Stimulated activated CD4-positive, alpha-beta T cell treated with anti-CD3 and anti-CD28 coated beads, Interleukin-15, amount 100 ng/mL, for 24 hours (primary cell): ENCODE measurements around the gene PIP5KL1.

ENCODE experiments used
- DNase-seq: peaks from one replicate; pipeline ENCODE4 v3.0.0-alpha.2; 2020

Gene PIP5KL1

GRCh38 chr9:127931092-127931881, 710 bp upstream of the PIP5KL1 start:
- peak; percentile 51 for DNase-seq

- no peak for DNase-seq
These were observed 975 bp downstream of the PIP5KL1 start for GRCh38 chr9:127929625-127929979.

GRCh38 chr9:127928676-127929624, 1.6 kb downstream of the PIP5KL1 start:
- DNase-seq: no peak

- no peak for DNase-seq
These were observed 2.4 kb downstream of the PIP5KL1 start for GRCh38 chr9:127927988-127928675.

- DNase-seq: peak; percentile 82
These were observed 3.2 kb downstream of the PIP5KL1 start for GRCh38 chr9:127927201-127927987.

- DNase-seq: peak; percentile 39
These were observed 3.7 kb downstream of the PIP5KL1 start for GRCh38 chr9:127926906-127927200.

GRCh38 chr9:127925959-127926905, 4.3 kb downstream of the PIP5KL1 start:
- DNase-seq: no peak

GRCh38 chr9:127924736-127925444, 5.7 kb downstream of the PIP5KL1 start:
- DNase-seq: no peak

GRCh38 chr9:127923771-127924170, 6.8 kb downstream of the PIP5KL1 start:
- no peak for DNase-seq

GRCh38 chr9:127923046-127923445, 7.5 kb downstream of the PIP5KL1 start:
- no peak for DNase-seq

GRCh38 chr9:127921557-127922120, 8.9 kb downstream of the PIP5KL1 start:
- peak; percentile 83 for DNase-seq

GRCh38 chr9:127920794-127921193, 9.8 kb downstream of the PIP5KL1 start:
- no peak for DNase-seq

GRCh38 chr9:127919253-127919815, 11.2 kb downstream of the PIP5KL1 start:
- DNase-seq: peak; percentile 65

- no peak for DNase-seq
These were observed 12.1 kb downstream of the PIP5KL1 start for GRCh38 chr9:127918183-127919107.

- DNase-seq: no peak
These were observed 13.0 kb downstream of the PIP5KL1 start for GRCh38 chr9:127917603-127918002.

GRCh38 chr9:127916720-127917581, 13.6 kb downstream of the PIP5KL1 start, which contains the start of gene ST6GALNAC4:
Gene ST6GALNAC4, minus strand, starts transcription at chr9:127917041. Its CDS starts 622 bp downstream, at chr9:127916419.
- DNase-seq: peak; percentile 96

- DNase-seq: no peak
These were observed 14.5 kb downstream of the PIP5KL1 start for GRCh38 chr9:127915801-127916719.
